Measurements from ENCODE around the gene HRH1.
"Not testable (repeated sequence)": the region's sequence is repeated elsewhere in the genome, so short reads cannot be mapped to it uniquely, and the experiment has no call there.

Gene HRH1

DNA sequence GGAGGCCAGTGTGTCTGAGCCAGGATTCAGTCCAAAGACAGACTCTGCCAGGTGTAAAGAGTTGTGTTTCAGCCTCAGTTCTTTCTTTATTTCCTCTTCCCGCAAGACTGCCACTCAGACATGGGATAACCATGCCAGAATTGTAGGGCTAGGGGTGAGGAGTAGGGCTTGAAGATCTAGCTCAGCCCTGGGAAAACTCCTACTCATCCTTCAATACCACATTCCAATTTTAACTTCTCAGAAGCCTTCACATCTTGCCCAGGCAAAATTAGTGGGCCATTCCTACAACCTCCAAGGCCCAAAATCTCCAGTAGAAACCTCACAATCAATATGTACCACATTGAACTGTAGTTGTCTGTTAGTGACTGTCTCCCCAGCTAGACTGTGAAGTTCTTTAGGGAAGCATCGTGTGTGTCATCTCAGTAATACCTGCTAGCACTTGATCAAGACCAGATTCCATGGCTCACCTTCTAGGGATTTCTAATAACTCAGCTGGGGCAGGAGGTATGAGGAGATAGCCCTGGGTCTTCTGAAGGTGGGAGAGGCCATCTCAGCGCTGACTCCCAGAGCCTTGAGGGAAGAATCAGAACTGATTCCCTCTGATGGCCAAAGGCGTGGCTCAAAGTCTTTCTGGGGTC is 19.7 kb downstream of the HRH1 start:
- no peak for DNase-seq

DNA sequence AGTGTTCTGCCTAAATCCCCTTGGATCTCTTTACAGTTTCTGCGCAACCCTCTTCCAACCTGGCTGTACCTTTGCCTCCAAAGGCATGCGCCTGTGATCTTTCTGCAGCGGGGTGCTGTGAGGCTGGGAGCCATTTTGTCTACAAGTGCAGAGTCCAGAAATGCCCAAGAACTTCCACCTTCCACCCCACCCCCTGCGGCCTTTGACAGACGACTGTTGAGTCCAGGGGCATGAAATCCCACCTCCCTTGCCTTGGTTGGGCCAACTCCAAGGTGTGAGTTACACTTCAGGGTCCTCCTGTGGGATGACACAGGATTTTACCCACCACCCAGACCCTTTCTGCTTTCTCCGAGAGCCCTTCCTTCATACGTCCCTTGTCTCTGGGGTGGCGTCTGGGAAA is 24.1 kb downstream of the HRH1 start:
- DNase-seq: no peak

- DNase-seq: not testable (repeated sequence)
These were observed 30.2 kb downstream of the HRH1 start for GRCh38 chr3:11184328-11184969.

- DNase-seq: no peak
These were observed 30.9 kb downstream of the HRH1 start for GRCh38 chr3:11185144-11185543.

DNA sequence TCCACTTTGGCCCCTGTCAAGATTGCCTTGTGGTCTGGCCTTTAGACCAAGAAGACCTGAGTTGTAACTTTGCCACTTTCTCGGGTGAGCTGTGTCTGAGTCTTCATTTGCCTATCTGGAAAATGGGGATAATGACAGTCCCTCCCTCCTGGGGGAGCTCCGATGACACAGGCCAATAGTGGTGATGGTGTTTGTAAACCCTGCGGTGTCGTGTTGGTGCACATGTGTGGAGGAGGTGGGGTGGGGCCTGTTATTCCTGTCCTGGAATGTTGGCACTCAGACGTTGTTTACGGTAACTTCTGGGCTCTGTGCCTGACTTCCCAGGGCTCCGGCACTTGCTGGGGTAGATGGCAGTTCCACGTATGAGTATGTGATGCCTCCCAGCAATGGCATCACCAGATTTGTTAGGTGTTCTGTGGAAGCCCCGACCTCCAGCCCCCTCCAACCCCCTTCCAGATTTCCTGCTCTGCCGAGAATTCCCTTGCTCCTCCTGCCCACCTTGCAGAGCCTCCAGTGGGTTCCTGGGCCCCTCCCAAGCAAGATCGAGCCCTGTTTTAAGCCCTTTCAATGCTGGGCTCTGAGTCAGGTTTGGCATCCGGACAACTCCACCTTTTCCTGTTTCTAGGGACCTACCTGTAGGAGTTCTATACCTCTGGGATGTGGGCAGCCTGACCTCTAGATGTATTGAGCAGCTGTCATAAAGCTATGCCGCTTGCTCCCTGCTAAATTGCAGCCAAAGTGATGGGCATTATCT is 31.4 kb downstream of the HRH1 start:
- DNase-seq: no peak

DNA sequence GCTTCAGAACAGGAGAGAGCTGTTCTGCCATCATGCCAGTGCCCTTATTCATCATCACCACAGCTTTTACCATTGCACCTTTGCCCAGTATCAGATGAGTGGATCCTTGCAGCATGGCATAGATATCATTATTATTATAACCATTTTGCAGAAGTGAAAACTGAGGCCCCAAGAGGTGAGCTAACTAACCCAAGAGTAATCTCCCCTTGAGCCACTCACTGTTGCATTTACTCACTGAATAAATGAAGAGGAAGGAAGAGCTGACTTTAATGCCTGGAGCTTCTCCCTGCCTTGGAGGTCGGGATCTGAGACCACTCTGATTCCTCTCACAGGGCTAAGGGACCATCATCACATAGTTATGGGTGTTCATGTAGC is 32.0 kb downstream of the HRH1 start:
- no peak for DNase-seq

DNA sequence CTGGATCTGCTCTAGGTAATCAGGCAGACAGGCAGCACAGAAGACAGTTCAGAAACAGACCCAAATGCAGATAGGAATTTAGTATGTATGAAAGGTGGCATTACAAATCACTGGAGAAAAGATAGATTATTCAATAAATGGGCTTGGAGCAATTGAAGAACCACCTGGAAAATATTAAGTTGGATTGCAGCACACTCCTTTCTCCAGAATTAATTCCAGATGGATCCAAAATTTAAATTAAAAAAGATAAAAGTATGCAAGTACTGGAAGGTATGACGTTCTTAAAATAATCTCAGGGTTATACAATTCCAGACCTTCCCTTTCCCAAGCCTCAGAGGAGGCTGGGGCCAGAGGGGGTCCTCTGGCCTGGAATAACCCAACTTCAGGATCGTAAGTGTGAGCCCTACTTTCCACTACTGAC is 32.5 kb downstream of the HRH1 start:
- DNase-seq: no peak

DNA sequence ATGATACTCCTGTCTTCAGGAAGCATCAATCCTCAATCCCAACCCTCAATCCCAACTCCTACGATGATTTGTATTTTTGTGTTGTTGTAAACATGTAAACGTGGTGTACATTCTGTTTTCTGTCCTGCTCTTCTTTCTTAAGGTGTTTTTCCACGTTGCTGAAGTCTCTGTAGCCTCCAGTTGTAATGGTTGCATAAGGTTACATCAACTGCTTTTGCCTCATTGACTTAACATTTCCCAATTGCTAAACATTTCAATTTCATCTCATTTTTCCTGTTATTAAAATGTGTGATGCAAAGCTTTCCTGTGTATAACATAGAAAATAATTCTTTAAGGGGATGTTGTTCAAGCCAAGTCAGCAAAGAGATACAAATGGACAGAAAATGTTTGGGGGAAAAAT is 33.4 kb downstream of the HRH1 start:
- no peak for DNase-seq

- DNase-seq: no peak
These were observed 33.9 kb downstream of the HRH1 start for GRCh38 chr3:11188231-11188630.

DNA sequence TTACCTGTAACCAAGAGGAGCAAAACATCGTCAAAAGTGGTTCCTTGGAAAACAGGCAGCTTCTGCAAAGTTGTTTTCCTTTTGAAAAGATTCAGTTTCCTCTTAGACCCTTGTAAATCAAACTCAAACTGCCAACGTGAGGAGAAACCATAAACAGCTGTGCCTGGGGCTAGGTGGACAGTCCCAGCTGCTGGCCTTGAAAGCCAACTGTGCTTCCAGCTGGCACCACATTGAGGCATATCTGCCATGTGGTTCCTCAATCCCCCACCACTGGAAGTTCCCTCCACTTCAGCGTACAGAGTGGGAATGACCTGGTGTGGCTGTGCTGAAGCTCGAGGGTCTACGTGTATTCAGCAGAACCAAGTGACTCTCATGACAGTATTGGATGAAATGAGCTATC is 40.9 kb downstream of the HRH1 start:
- no peak for DNase-seq

DNA sequence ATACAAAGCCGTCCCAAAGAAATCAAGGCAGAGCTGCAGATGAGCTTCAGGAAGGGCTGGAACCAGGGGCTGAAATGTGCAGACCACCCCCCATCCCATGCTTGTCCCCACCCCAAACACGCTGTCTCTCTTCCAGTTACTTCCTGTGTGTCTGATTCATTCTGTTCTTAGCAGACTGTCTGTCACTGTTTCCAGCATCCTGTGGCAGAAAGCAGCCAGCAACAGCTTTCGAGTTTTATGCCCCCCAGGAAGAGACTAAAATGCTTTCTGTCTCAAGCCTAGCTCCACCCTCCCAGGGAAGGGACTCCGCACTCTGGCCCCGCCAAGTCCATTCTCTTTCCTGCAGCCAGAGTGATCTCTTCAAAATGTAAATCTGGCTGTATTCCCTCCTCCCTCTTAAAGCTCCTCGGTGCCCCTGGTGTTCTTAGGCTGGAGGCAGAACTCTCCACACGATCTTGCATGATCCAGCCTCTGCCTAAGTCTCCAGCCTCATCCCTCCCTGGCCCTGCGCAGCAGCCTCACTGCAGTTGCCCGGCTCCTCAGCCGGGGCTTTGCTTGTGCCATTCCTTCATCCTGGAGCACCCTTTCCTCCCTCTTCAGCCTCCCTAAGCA is 41.5 kb downstream of the HRH1 start:
- DNase-seq: no peak

DNA sequence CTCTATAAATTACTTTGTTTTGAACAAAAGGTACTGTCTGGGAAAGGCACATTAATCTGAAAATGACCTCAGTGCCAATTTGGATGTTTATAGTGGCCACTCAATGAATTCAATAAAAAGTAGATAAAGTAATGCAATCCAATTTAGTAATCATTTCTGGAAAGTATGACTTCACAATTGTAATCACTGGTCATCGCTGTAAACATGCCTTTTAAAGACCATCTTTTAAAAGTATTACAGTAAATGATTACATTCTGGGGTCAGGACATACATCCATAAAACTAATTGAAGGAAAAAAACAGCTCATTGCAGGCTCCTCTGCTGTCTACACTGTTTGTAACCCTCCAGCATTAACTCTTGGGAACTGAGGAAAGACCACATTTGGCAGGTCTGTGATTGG is 43.2 kb downstream of the HRH1 start:
- DNase-seq: no peak

- no peak for DNase-seq
These were observed 43.8 kb downstream of the HRH1 start for GRCh38 chr3:11198070-11198469.

GRCh38 chr3:11198495-11198894 is 44.2 kb downstream of the HRH1 start:
- no peak for DNase-seq

- no peak for DNase-seq
These were observed 45.9 kb downstream of the HRH1 start for GRCh38 chr3:11199902-11200845.

- DNase-seq: peak; percentile 51
These were observed 47.1 kb downstream of the HRH1 start for GRCh38 chr3:11201251-11202019.

DNA sequence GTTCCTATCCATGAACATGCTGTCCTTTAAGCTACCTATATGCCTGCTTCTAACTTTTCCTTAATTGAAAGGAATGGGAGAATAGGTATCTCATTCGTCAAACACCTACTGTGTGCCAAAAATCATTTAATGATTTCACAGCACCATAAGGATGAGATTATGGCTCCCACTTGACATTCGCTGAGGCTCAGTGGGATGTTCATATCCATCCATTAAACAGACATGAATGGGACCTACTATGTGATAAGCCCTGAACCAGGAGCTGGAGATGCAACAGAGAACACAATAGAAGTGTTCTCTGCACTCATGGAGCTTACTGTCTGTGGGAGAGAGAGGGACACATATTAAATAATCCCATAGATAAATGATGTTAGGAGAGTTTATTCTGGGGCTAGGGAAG is 49.7 kb downstream of the HRH1 start:
- DNase-seq: no peak

- DNase-seq: peak; percentile 82
These were observed 50.5 kb downstream of the HRH1 start for GRCh38 chr3:11204697-11205348.

- not testable (repeated sequence) for DNase-seq
These were observed 51.6 kb downstream of the HRH1 start for GRCh38 chr3:11205881-11206280.

- DNase-seq: peak; percentile 38
These were observed 52.0 kb downstream of the HRH1 start for GRCh38 chr3:11206316-11206715.

GRCh38 chr3:11206953-11207352 is 52.7 kb downstream of the HRH1 start:
- no peak for DNase-seq
